CD14-positive monocyte (primary cell): ENCODE results near the gene CREG1. TPM values are rescaled to one million over a fixed set of nuclear protein-coding genes. Genes with fewer than 3 reads are reported as not detected.

Experiments used
- DNase-seq, 3 donors: peaks; one replicate each; pipeline ENCODE4 v3.0.0-alpha.2; 2011 to 2022
- H2AFZ ChIP-seq: 2 replicates; pipeline ENCODE4 v1.6.0; 2012; ENCODE audit warnings: mild to moderate bottlenecking, low read depth, low read length, inconsistent platforms; ENCODE audit not compliant: insufficient read depth, poor library complexity, severe bottlenecking
- H3K27ac ChIP-seq, 2 donors: 1 replicate in 1 of 2; 2 replicates in 1 of 2; pipeline ENCODE4 v1.5.1; 2012 to 2013; ENCODE audit warnings: low read length in 2 of 2, control low read depth in 1 of 2, inconsistent platforms in 1 of 2, low read depth in 1 of 2, mild to moderate bottlenecking in 1 of 2
- H3K27me3 ChIP-seq, 2 donors: one replicate each; pipeline versions ENCODE4 v1.6.0 to v1.6.1; 2011 to 2013; ENCODE audit warnings: low read length in 2 of 2; ENCODE audit not compliant: control insufficient read depth in 2 of 2, insufficient read depth in 2 of 2
- H3K36me3 ChIP-seq, 2 donors: replicated peaks in 1 of 2; 1 replicate in 1 of 2; 2 replicates in 1 of 2; pipeline versions ENCODE4 v1.5.1 to v1.6.1; 2012 to 2013; ENCODE audit warnings: low read length in 2 of 2, control low read depth in 1 of 2, inconsistent platforms in 1 of 2, mild to moderate bottlenecking in 1 of 2; ENCODE audit not compliant: insufficient read depth in 2 of 2, control insufficient read depth in 1 of 2
- H3K4me1 ChIP-seq, 2 donors: 1 replicate in 1 of 2; 2 replicates in 1 of 2; pipeline versions ENCODE4 v1.5.1 to v1.6.1; 2012 to 2013; ENCODE audit warnings: low read length in 2 of 2, control low read depth in 1 of 2, inconsistent platforms in 1 of 2, mild to moderate bottlenecking in 1 of 2, moderate library complexity in 1 of 2; ENCODE audit not compliant: insufficient read depth in 2 of 2, control insufficient read depth in 1 of 2
- H3K4me2 ChIP-seq: replicated peaks from 2 replicates; pipeline ENCODE3; 2012; ENCODE audit warnings: low read length, moderate library complexity, mild to moderate bottlenecking; ENCODE audit not compliant: poor library complexity, severe bottlenecking; ENCODE audit errors: extremely low read depth
- H3K4me3 ChIP-seq, 3 experiments: fragments of 200-600 bp in 1 of 3; sonication (generic) in 1 of 3; replicated peaks in 1 of 3; 1 replicate in 2 of 3; 2 replicates in 1 of 3; pipeline ENCODE4 v1.5.1; 2011 to 2013; ENCODE audit warnings: low read length in 3 of 3, mild to moderate bottlenecking in 3 of 3, control low read depth in 2 of 3, low read depth in 2 of 3, inconsistent platforms in 1 of 3, moderate library complexity in 1 of 3
- H3K79me2 ChIP-seq: 2 replicates; pipeline ENCODE4 v1.6.0; 2012; ENCODE audit warnings: mild to moderate bottlenecking, control low read depth, inconsistent platforms, low read length, moderate library complexity; ENCODE audit not compliant: insufficient read depth
- H3K9ac ChIP-seq: 2 replicates; pipeline ENCODE4 v1.6.0; 2017; ENCODE audit warnings: low read length, mild to moderate bottlenecking; ENCODE audit not compliant: insufficient read depth, poor library complexity, severe bottlenecking
- H3K9me3 ChIP-seq, 2 donors: replicated peaks in 1 of 2; 1 replicate in 1 of 2; 2 replicates in 1 of 2; pipeline versions ENCODE4 v1.5.1 to v1.6.1; 2012 to 2013; ENCODE audit warnings: low read length in 2 of 2, control low read depth in 1 of 2; ENCODE audit not compliant: control insufficient read depth in 1 of 2, insufficient read depth in 1 of 2
- H4K20me1 ChIP-seq: 2 replicates; pipeline ENCODE4 v1.6.0; 2012; ENCODE audit warnings: mild to moderate bottlenecking, low read length, control low read depth, moderate library complexity; ENCODE audit not compliant: insufficient read depth
- H3K27ac Mint-ChIP-seq, 7 donors: one replicate each; pipeline ENCODE4 v1.8.0; 2020; ENCODE audit warnings: mild to moderate bottlenecking in 7 of 7, mixed read lengths in 7 of 7, moderate library complexity in 6 of 7, inconsistent platforms in 2 of 7
- H3K27me3 Mint-ChIP-seq, 3 donors: one replicate each; pipeline ENCODE4 v1.8.0; 2021 to 2022; ENCODE audit warnings: low read depth in 3 of 3, mild to moderate bottlenecking in 3 of 3, mixed read lengths in 3 of 3, moderate library complexity in 3 of 3, inconsistent platforms in 1 of 3
- H3K36me3 Mint-ChIP-seq, 2 donors: one replicate each; pipeline ENCODE4 v1.8.0; 2020; ENCODE audit warnings: mixed read lengths in 2 of 2, inconsistent platforms in 1 of 2, mild to moderate bottlenecking in 1 of 2
- H3K4me1 Mint-ChIP-seq: one replicate; pipeline ENCODE4 v1.8.0; 2020; ENCODE audit warnings: mild to moderate bottlenecking, mixed read lengths
- H3K4me3 Mint-ChIP-seq, 2 donors: one replicate each; pipeline ENCODE4 v1.8.0; 2020; ENCODE audit warnings: mild to moderate bottlenecking in 2 of 2, mixed read lengths in 2 of 2, moderate library complexity in 1 of 2
- H3K9me3 Mint-ChIP-seq, 7 donors: one replicate each; pipeline ENCODE4 v1.8.0; 2020 to 2022; ENCODE audit warnings: mixed read lengths in 7 of 7, mild to moderate bottlenecking in 6 of 7, moderate library complexity in 6 of 7, inconsistent platforms in 2 of 7
- CTCF ChIP-seq: fragments of 200-600 bp; IDR thresholded peaks from one replicate; pipeline ENCODE4 v1.8.0; 2022; ENCODE audit warnings: antibody characterized with exemption, mild to moderate bottlenecking
- WGBS: methylation state at CpG from one replicate; pipeline ENCODE4 v1.1.5; 2013; ENCODE audit warnings: missing lambda C conversion rate; ENCODE audit not compliant: insufficient coverage; 5-methylcytosine and 5-hydroxymethylcytosine counted together
- intact Hi-C, 2 donors: fragments of 100-400 bp; cut with micrococcal nuclease; formaldehyde crosslinking; loops; one replicate each; pipeline versions ENCODE4 v1.15.0 to v1.15.1; 2023
- polyA plus RNA-seq, 3 donors: library from polyadenylated mRNA; depleted of rRNA in 1 of 3; unstranded in 2 of 3; stranded (reverse) in 1 of 3; fragments of 300-500 nt in 2 of 3; fragments of >200 nt in 1 of 3; fragmentation: Illumina TruSeq in 2 of 3; gene quantifications; 1 replicate in 2 of 3; 2 replicates in 1 of 3; pipeline ENCODE4 v1.2.3, GENCODE V29; 2012 to 2021

The CREG1 gene
- polyA plus RNA-seq, 3 donors: 150 to 309 (median 248) TPM

DNA sequence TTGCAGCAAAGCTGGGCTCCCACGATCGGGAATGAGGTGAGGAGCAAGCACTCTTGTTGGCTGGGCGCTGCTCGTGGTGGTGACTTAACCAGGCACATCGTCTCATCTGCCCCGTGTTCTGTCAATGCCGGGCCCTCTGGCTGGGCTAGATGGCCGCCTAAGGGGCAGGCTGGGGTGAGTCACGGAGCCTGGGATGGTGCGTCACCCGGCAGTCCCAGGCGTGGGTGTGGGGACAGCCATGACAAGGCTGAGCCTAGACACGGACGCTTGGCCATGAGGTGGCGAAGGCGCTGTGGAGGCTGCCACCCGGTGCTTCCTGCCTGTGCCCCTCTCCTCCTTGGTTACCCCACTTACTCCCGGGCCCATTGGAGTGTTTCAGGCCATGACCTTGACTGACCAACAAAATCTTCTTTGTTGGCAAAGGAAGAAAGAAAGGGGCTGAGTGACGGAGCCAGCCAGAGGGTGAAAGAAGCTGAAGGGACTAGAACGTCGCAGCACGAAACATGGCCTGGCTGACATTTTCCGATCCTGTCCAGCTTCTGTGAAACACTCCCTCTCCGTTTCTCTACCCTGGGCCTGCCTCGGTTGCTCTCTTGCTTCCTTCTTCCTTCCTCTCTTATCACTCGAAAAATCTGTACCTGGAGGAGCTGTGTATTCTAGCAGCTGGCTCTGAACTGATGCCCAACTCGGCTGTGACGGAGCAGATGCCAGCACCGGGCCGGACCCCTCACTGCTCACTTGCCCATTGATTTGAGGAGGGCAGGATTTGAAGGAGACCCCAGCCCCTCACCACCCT, 35.8 kb downstream of the CREG1 start:
- no peaks in the 10 kb centered on the region for H3K36me3 ChIP-seq
- Mint-ChIP-seq H3K36me3 (no peaks in the 10 kb centered on the region), H3K4me3 (peak overlapping the region in 1 of 2 donors; percentile 62), H3K27me3 (peaks cover 0 to 2% (median 0%) of the 10 kb centered on the region in 3 donors), H3K27ac (peak overlapping the region in 1 of 7 donors; percentile 77), H3K9me3 (no peaks in the 10 kb centered on the region), H3K4me1 (no peaks in the 10 kb centered on the region)
- no peak overlapping the region for H3K27ac ChIP-seq
- no peak for TF ChIP-seq CTCF
- no peaks in the 10 kb centered on the region for H3K9me3 ChIP-seq
- no peaks in the 10 kb centered on the region for H3K4me1 ChIP-seq
- no peak overlapping the region for H3K4me3 ChIP-seq
- no peaks in the 10 kb centered on the region for H3K27me3 ChIP-seq
- H3K4me2 ChIP-seq: no peak overlapping the region
- WGBS: 96% methylated on average over 18 of the region's 30 CpGs
- H2AFZ ChIP-seq: no peak overlapping the region
- no peaks in the 10 kb centered on the region for H3K79me2 ChIP-seq
- no peak for DNase-seq
- H3K9ac ChIP-seq: no peak overlapping the region
- intact Hi-C loops: no loop called here
- no peaks in the 10 kb centered on the region for H4K20me1 ChIP-seq

GRCh38 chr1:167516404-167517388, 36.9 kb downstream of the CREG1 start:
- H3K4me2 ChIP-seq: no peak overlapping the region
- no peak overlapping the region for H2AFZ ChIP-seq
- no peaks in the 10 kb centered on the region for H3K4me1 ChIP-seq
- H3K27me3 ChIP-seq: no peaks in the 10 kb centered on the region
- no peaks in the 10 kb centered on the region for H3K36me3 ChIP-seq
- no peak overlapping the region for H3K27ac ChIP-seq
- H4K20me1 ChIP-seq: no peaks in the 10 kb centered on the region
- H3K9ac ChIP-seq: no peak overlapping the region
- no peaks in the 10 kb centered on the region for H3K9me3 ChIP-seq
- no peaks in the 10 kb centered on the region for H3K4me1 Mint-ChIP-seq
- peaks cover 0 to 3% (median 3%) of the 10 kb centered on the region in 3 donors for H3K27me3 Mint-ChIP-seq
- H3K79me2 ChIP-seq: no peaks in the 10 kb centered on the region
- no peaks in the 10 kb centered on the region for H3K36me3 Mint-ChIP-seq
- no peak overlapping the region for H3K4me3 ChIP-seq
- peak overlapping the region in 1 of 2 donors; percentile 42 for H3K4me3 Mint-ChIP-seq
- H3K27ac Mint-ChIP-seq: peak overlapping the region in 1 of 7 donors; percentile 51
- 93% methylated on average over 12 of the region's 19 CpGs for WGBS
- no peak for TF ChIP-seq CTCF
- no peaks in the 10 kb centered on the region for H3K9me3 Mint-ChIP-seq
- no peak for DNase-seq
- intact Hi-C loops: no loop called here
